GM18867 (cell line): ENCODE data around the gene RNF17.
A peak's percentile ranks its signal among the peaks of the same experiment; 100 is the strongest.

Experiments
- ATAC-seq: cut with Tn5 transposase; IDR thresholded peaks from one replicate; pipeline ENCODE4 v1.9.1; 2021; ENCODE audit warnings: mild to moderate bottlenecking, moderate library complexity; ENCODE audit not compliant: unreplicated experiment

Gene RNF17

GRCh38 chr13:24842549-24843274, 78.7 kb downstream of the RNF17 start:
- no peak for ATAC-seq

- ATAC-seq = no peak
Measured at GRCh38 chr13:24851546-24851945, 87.6 kb downstream of the RNF17 start.

- no peak for ATAC-seq
Measured at GRCh38 chr13:24854311-24854710, 90.3 kb downstream of the RNF17 start.

GRCh38 chr13:24858953-24859352, 95.0 kb downstream of the RNF17 start:
- ATAC-seq = no peak

- no peak for ATAC-seq
Measured at GRCh38 chr13:24860770-24861169, 96.8 kb downstream of the RNF17 start.

- no peak for ATAC-seq
Measured at GRCh38 chr13:24861617-24862362, 97.8 kb downstream of the RNF17 start.

GRCh38 chr13:24863748-24864540, 100.0 kb downstream of the RNF17 start:
- ATAC-seq = no peak

- ATAC-seq = no peak
Measured at GRCh38 chr13:24864579-24864978, 100.6 kb downstream of the RNF17 start.

GRCh38 chr13:24865163-24865953, 101.4 kb downstream of the RNF17 start:
- no peak for ATAC-seq

- ATAC-seq = no peak
Measured at GRCh38 chr13:24866488-24866887, 102.5 kb downstream of the RNF17 start.

GRCh38 chr13:24868874-24869273, 104.9 kb downstream of the RNF17 start:
- ATAC-seq = no peak

GRCh38 chr13:24870380-24870760, 106.4 kb downstream of the RNF17 start:
- ATAC-seq = no peak

- no peak for ATAC-seq
Measured at GRCh38 chr13:24875566-24875965, 111.6 kb downstream of the RNF17 start.

GRCh38 chr13:24877531-24877930, 113.6 kb downstream of the RNF17 start:
- ATAC-seq = no peak

GRCh38 chr13:24878340-24878739, 114.4 kb downstream of the RNF17 start:
- ATAC-seq = no peak

- no peak for ATAC-seq
Measured at GRCh38 chr13:24882665-24883064, 118.7 kb downstream of the RNF17 start.

GRCh38 chr13:24887759-24888158, 123.8 kb downstream of the RNF17 start:
- peak; percentile 80 for ATAC-seq

- ATAC-seq = peak; percentile 41
Measured at GRCh38 chr13:24888291-24888931, 124.4 kb downstream of the RNF17 start.

GRCh38 chr13:24890256-24890655, 126.3 kb downstream of the RNF17 start:
- ATAC-seq = no peak

- ATAC-seq = no peak
Measured at GRCh38 chr13:24891476-24892108, 127.6 kb downstream of the RNF17 start.
